Uterus (tissue), 2 donors: ENCODE measurements around the gene PRR23E.

Source experiments
- POLR2A ChIP-seq, 2 donors: fragments of 450-650 bp; IDR thresholded peaks; one replicate each; pipeline ENCODE4 v1.6.1; 2016; ENCODE audit warnings: antibody characterized with exemption in 2 of 2, mild to moderate bottlenecking in 1 of 2, moderate library complexity in 1 of 2
- TF ChIP-seq, protein P1 (sequence below), 4 experiments: fragments of 200-600 bp in 2 of 4; fragments of 450-650 bp in 2 of 4; sonication (generic) in 2 of 4; IDR thresholded peaks; one replicate each; pipeline ENCODE4 v1.5.1; 2016 to 2019; ENCODE audit warnings: antibody characterized with exemption in 4 of 4, mild to moderate bottlenecking in 2 of 4, moderate library complexity in 1 of 4

DNA sequence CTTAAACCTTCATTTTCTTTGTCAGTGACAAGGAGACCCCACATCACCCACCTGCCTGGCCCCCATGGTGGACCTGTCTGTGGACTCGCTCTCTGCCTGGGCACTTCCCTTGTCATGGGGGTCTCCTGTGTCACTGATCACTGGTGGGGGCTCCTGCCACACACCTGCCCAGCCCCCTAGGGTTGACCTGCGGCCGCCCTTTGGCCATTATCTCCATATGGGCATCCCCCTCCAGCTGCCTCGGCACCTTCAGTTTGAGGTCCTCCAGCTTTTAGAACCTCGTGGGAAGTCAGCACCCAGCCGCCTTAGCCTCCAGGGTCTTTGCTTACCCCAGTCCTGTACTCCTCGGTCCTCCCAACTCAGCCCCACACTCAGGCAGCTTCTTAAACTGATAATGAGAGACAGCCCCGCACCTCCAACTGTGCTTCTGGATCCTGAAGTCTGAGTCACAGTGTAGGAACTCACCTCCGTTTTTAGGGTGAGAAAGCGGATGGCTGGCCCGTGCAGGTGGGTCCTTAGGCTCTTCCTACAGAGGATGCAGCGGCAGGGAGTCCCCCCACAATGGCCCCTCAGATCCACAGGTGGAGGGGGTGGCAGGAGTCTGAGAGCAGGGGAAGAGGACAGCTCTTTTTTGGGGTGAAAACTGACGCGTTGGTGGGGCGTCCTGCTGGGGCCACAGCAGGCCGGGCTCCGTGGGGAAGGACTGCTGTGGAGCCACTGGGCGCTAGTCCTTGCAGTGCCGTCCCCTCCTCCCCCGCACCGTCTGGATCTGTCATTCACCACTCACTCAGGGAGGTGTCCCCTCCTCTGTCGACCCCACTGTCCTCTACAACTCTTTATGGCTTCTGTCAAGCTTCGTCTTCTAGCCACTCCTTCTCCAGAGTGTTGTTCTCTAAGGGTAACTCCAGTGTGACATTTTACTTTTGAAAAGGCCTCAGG is 8.7 kb upstream of the PRR23E start:
- TF ChIP-seq, protein P1, sequence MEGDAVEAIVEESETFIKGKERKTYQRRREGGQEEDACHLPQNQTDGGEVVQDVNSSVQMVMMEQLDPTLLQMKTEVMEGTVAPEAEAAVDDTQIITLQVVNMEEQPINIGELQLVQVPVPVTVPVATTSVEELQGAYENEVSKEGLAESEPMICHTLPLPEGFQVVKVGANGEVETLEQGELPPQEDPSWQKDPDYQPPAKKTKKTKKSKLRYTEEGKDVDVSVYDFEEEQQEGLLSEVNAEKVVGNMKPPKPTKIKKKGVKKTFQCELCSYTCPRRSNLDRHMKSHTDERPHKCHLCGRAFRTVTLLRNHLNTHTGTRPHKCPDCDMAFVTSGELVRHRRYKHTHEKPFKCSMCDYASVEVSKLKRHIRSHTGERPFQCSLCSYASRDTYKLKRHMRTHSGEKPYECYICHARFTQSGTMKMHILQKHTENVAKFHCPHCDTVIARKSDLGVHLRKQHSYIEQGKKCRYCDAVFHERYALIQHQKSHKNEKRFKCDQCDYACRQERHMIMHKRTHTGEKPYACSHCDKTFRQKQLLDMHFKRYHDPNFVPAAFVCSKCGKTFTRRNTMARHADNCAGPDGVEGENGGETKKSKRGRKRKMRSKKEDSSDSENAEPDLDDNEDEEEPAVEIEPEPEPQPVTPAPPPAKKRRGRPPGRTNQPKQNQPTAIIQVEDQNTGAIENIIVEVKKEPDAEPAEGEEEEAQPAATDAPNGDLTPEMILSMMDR (IDR thresholded peaks at IDR 0.05) = no peak
- TF ChIP-seq POLR2A (IDR thresholded peaks at IDR 0.05) = no peak
